MCF 10A (cell line): ENCODE results near the gene SLC11A2. TPM values are rescaled to one million over a fixed set of nuclear protein-coding genes. Genes with fewer than 3 reads are reported as not detected.

Experiments
- BruUV-seq: library from RNA; stranded (reverse); fragments of 400-500 nt; replicated peaks from 2 replicates; lab custom pipeline; 2021; lab: Mats Ljungman, UMichigan
- CTCF ChIA-PET: fragments of 300-600 bp; sonication (Branson Sonifier 250); formaldehyde crosslinking; extraction: SDS; loops from one replicate; lab custom pipeline; 2021; ENCODE audit warnings: antibody characterized with exemption, inconsistent platforms; lab: Yijun Ruan, JAX
- POLR2A ChIA-PET: fragments of 300-600, 350-650 bp; sonication (Branson Sonifier 250); formaldehyde crosslinking; extraction: SDS; loops from one replicate; lab custom pipeline; 2020; ENCODE audit warnings: antibody characterized with exemption, inconsistent platforms; lab: Yijun Ruan, JAX
- DNase-seq: peaks from one replicate; pipeline ENCODE4 v3.0.0-alpha.2; 2018; ENCODE audit not compliant: unreplicated experiment
- H3K27ac Mint-ChIP-seq: one replicate; pipeline ENCODE4 v1.8.0; 2022; ENCODE audit warnings: mild to moderate bottlenecking, low read depth, mixed read lengths; ENCODE audit not compliant: unreplicated experiment
- H3K27me3 Mint-ChIP-seq: one replicate; pipeline ENCODE4 v1.8.0; 2022; ENCODE audit warnings: mixed read lengths; ENCODE audit not compliant: insufficient read depth, unreplicated experiment
- H3K36me3 Mint-ChIP-seq: one replicate; pipeline ENCODE4 v1.8.0; 2022; ENCODE audit warnings: mild to moderate bottlenecking, moderate library complexity, mixed read lengths; ENCODE audit not compliant: insufficient read depth, unreplicated experiment
- H3K4me1 Mint-ChIP-seq: one replicate; pipeline ENCODE4 v1.8.0; 2022; ENCODE audit warnings: mixed read lengths; ENCODE audit not compliant: insufficient read depth, unreplicated experiment
- H3K4me3 Mint-ChIP-seq: one replicate; pipeline ENCODE4 v1.8.0; 2022; ENCODE audit warnings: mild to moderate bottlenecking, moderate library complexity, mixed read lengths; ENCODE audit not compliant: unreplicated experiment
- H3K9me3 Mint-ChIP-seq: one replicate; pipeline ENCODE4 v1.8.0; 2022; ENCODE audit warnings: mixed read lengths; ENCODE audit not compliant: unreplicated experiment
- intact Hi-C: fragments of 100-400 bp; cut with micrococcal nuclease; formaldehyde crosslinking; loops from 2 replicates; pipeline ENCODE4 v1.14.1; 2022
- total RNA-seq: library from RNA; stranded (reverse); gene quantifications from 2 replicates; pipeline ENCODE4 v1.2.3, GENCODE V29; 2022
- TF ChIP-seq, protein P1 (sequence below): fragments of 200-600 bp; IDR thresholded peaks from one replicate; pipeline ENCODE4 v1.8.0; 2022; ENCODE audit warnings: antibody characterized with exemption, mild to moderate bottlenecking; ENCODE audit not compliant: unreplicated experiment

Gene SLC11A2
- total RNA-seq, 1 experiment from 2014 or later = 45.6 TPM

DNA sequence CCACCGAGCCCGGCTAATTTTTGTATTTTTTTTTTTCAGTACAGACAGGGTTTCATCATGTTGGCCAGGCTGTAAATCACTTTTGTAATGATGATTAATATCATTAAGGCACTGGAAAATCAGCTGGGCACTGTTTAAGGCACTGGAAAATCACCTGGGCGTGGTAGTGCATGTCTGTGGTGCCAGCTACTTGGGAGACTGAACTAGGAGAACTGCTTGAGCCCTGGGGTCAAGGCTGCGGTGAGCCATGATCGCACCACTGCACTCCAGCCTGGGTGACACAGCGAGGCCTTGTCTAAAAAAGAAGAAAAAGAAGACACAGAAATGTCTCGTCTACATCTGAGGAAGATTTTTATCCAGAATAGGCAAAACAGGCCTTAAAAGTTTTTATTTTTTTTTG is 12.7 kb downstream of the SLC11A2 start:
- H3K4me1 Mint-ChIP-seq = peaks cover 10% of the 10 kb centered on the region
- ChIA-PET CTCF (interaction anchor here (0.6 to 0.7 kb wide), 3 partner anchors 247 to 860 kb away, joined by 3 read pairs; no protein-coding TSS in a partner anchor), POLR2A (interaction anchor here (0.6 to 1.5 kb wide), 3 partner anchors 12 to 68 kb away, joined by 3 to 4 read pairs (median 4); partner anchors contain the start of gene SLC11A2)
- TF ChIP-seq, protein P1, sequence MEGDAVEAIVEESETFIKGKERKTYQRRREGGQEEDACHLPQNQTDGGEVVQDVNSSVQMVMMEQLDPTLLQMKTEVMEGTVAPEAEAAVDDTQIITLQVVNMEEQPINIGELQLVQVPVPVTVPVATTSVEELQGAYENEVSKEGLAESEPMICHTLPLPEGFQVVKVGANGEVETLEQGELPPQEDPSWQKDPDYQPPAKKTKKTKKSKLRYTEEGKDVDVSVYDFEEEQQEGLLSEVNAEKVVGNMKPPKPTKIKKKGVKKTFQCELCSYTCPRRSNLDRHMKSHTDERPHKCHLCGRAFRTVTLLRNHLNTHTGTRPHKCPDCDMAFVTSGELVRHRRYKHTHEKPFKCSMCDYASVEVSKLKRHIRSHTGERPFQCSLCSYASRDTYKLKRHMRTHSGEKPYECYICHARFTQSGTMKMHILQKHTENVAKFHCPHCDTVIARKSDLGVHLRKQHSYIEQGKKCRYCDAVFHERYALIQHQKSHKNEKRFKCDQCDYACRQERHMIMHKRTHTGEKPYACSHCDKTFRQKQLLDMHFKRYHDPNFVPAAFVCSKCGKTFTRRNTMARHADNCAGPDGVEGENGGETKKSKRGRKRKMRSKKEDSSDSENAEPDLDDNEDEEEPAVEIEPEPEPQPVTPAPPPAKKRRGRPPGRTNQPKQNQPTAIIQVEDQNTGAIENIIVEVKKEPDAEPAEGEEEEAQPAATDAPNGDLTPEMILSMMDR = no peak
- H3K36me3 Mint-ChIP-seq = peaks cover 7% of the 10 kb centered on the region
- H3K4me3 Mint-ChIP-seq = no peak overlapping the region
- DNase-seq = peak; percentile 27
- H3K27ac Mint-ChIP-seq = no peak overlapping the region
- BruUV-seq = no TSS peak
- H3K27me3 Mint-ChIP-seq = no peaks in the 10 kb centered on the region
- H3K9me3 Mint-ChIP-seq = no peaks in the 10 kb centered on the region
- intact Hi-C loops = no loop called here

DNA sequence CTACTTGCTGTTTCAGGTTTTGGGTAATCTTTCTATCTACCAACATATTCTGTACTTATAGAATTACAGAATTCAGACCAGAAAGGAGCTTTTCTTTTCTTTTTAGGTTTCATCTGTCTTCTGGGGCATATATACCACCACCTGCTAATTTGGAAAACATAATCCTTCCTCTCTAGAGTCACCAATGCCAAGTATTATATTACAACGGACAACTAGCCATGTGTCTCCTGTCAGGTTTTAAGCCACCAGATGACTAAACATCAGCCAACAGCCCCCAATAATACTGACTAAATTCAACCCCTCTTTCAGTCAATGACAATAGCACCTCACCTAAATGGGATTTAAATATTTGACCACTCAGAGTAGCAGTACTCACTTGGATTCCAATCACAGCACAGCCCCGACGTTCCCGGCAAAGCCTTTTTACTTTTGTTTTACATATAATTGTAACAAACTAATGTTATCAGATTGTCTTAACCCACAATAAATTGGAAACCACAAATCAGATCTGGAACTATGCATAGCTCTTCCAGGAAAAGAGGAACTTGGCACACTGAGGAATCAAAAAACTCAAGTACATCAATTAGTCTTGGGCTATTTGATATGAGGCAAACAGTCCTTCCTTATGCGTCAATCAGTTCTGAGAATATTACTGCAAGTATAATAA is 13.5 kb downstream of the SLC11A2 start:
- Mint-ChIP-seq H3K4me3 (no peak overlapping the region), H3K36me3 (peaks cover 12% of the 10 kb centered on the region), H3K9me3 (no peaks in the 10 kb centered on the region), H3K27ac (no peak overlapping the region), H3K4me1 (peaks cover 10% of the 10 kb centered on the region), H3K27me3 (no peaks in the 10 kb centered on the region)
- BruUV-seq = no TSS peak
- intact Hi-C loops = no loop called here
- ChIA-PET CTCF (interaction anchor here (0.5 to 0.7 kb wide), 2 partner anchors 216 to 246 kb away, joined by 3 read pairs; no protein-coding TSS in a partner anchor), POLR2A (interaction anchor here (0.7 to 2.0 kb wide), 7 partner anchors 10 to 369 kb away, joined by 3 to 12 read pairs (median 4); partner anchors contain the start of gene SLC11A2)
- TF ChIP-seq, protein P1 = no peak
- DNase-seq = no peak

DNA sequence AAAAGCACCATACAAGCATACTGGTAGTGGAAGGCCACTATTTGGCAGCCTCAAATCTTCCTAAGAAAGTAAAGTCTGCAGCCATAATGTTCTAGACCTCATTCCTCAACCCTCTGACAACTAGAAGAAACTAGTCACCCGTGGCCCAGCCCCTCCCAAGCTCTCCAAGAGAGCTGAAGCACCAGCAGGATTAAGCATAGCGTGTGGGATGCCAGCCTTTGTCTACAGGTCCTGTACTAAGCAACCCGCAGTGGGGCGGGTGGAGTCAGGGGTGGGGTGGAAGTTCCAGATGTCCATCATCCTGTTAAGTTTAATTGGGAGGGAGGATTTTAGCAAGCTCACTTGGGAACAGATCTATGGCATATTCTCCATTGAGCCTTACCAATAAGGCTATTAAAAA is 14.2 kb downstream of the SLC11A2 start:
- no peak for DNase-seq
- TF ChIP-seq, protein P1 = no peak
- H3K27ac Mint-ChIP-seq = no peak overlapping the region
- POLR2A ChIA-PET = interaction anchor here (0.7 to 2.0 kb wide), 8 partner anchors 10 to 329 kb away, joined by 3 to 12 read pairs (median 4); partner anchors contain the start of gene SLC11A2
- no TSS peak for BruUV-seq
- no peaks in the 10 kb centered on the region for H3K9me3 Mint-ChIP-seq
- no peak overlapping the region for H3K4me3 Mint-ChIP-seq
- peaks cover 10% of the 10 kb centered on the region for H3K4me1 Mint-ChIP-seq
- intact Hi-C loops = no loop called here
- no peaks in the 10 kb centered on the region for H3K27me3 Mint-ChIP-seq
- CTCF ChIA-PET = interaction anchor here (0.5 to 0.6 kb wide), 2 partner anchors 26 to 85 kb away, joined by 3 read pairs; no protein-coding TSS in a partner anchor
- H3K36me3 Mint-ChIP-seq = peaks cover 20% of the 10 kb centered on the region

DNA sequence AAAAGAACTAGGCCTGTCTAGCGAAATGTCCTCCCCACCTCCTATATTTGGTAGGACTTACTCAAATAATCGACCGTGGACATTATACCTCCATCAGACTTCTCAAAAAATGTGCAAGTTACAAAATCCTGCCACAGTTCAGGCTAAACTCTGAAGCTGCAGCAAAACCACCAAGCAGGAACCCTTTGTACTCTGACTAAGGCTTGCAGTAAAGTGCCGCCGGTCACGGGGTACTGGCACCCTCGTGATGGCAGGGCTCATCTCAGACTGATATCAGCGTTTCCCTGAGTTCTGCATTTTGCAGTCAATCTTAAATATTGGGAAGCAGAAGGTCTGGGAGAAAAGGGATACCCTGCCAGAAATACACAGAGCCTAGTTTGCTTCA is 17.1 kb downstream of the SLC11A2 start:
- no TSS peak for BruUV-seq
- POLR2A ChIA-PET = interaction anchor here (0.5 to 2.2 kb wide), 7 partner anchors 13 to 78 kb away, joined by 3 to 5 read pairs (median 3); partner anchors contain the start of genes CSRNP2 and SLC11A2
- Mint-ChIP-seq H3K9me3 (no peaks in the 10 kb centered on the region), H3K27me3 (no peaks in the 10 kb centered on the region), H3K4me3 (no peak overlapping the region), H3K4me1 (peaks cover 10% of the 10 kb centered on the region), H3K27ac (no peak overlapping the region), H3K36me3 (peaks cover 44% of the 10 kb centered on the region)
- TF ChIP-seq, protein P1 = no peak
- no peak for DNase-seq
- intact Hi-C loops = no loop called here
- CTCF ChIA-PET = interaction anchor here (1.2 to 1.3 kb wide), 2 partner anchors 22 to 332 kb away, joined by 3 to 7 read pairs; no protein-coding TSS in a partner anchor
